Sigmoid colon (tissue), 3 donors: ENCODE results near the gene CDH13.

ENCODE experiments used
- POLR2A ChIP-seq, 2 donors: fragments of 450-650 bp; IDR thresholded peaks; one replicate each; pipeline ENCODE4 v1.6.1; 2016; ENCODE audit warnings: antibody characterized with exemption in 2 of 2, mild to moderate bottlenecking in 2 of 2, moderate library complexity in 2 of 2
- TF ChIP-seq, protein P1 (sequence below), 4 experiments: fragments of 450-650 bp in 3 of 4; fragments of 200-600 bp in 1 of 4; IDR thresholded peaks; one replicate each; pipeline ENCODE4 v1.5.1; 2016 to 2019; ENCODE audit warnings: antibody characterized with exemption in 4 of 4, mild to moderate bottlenecking in 3 of 4, moderate library complexity in 2 of 4

DNA sequence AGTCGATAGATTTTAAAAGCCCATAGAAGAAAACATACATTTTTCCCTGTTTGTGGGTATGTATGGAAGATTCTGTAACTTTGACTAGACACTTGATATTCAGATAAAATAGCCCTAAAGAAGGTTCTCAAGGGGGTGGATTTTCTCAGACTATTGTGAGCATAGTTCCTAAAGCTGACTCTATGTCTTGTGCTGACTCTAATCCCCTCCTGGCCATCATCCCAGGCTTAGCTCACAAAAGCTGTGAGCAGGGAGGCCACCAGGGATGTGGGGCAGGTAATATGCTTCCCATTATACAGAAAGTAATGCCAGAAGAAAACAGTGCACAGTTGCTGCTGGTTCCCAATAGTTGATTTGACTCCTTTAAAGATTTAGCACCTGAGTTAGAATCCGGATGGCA, 32.0 kb downstream of the CDH13 start:
- TF ChIP-seq, protein P1, sequence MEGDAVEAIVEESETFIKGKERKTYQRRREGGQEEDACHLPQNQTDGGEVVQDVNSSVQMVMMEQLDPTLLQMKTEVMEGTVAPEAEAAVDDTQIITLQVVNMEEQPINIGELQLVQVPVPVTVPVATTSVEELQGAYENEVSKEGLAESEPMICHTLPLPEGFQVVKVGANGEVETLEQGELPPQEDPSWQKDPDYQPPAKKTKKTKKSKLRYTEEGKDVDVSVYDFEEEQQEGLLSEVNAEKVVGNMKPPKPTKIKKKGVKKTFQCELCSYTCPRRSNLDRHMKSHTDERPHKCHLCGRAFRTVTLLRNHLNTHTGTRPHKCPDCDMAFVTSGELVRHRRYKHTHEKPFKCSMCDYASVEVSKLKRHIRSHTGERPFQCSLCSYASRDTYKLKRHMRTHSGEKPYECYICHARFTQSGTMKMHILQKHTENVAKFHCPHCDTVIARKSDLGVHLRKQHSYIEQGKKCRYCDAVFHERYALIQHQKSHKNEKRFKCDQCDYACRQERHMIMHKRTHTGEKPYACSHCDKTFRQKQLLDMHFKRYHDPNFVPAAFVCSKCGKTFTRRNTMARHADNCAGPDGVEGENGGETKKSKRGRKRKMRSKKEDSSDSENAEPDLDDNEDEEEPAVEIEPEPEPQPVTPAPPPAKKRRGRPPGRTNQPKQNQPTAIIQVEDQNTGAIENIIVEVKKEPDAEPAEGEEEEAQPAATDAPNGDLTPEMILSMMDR (IDR thresholded peaks at IDR 0.05): no peak
- no peak for TF ChIP-seq POLR2A (IDR thresholded peaks at IDR 0.05)
